CD1c-positive myeloid dendritic cell (primary cell): ENCODE measurements around the gene PICALM.
"Not testable (repeated sequence)": the region's sequence is repeated elsewhere in the genome, so short reads cannot be mapped to it uniquely, and the experiment has no call there.

Source experiments
- DNase-seq: peaks from one replicate; pipeline ENCODE4 v3.0.0-alpha.2; 2016; ENCODE audit errors: extremely low spot score

PICALM gene

GRCh38 chr11:85977751-85978160 is 91.1 kb downstream of the PICALM start:
- DNase-seq = no peak

- no peak for DNase-seq
These were observed 92.4 kb downstream of the PICALM start for GRCh38 chr11:85976525-85976924.

GRCh38 chr11:85974122-85974521 is 94.8 kb downstream of the PICALM start:
- peak; percentile 27 for DNase-seq

GRCh38 chr11:85970593-85970992 is 98.3 kb downstream of the PICALM start:
- no peak for DNase-seq

GRCh38 chr11:85967457-85967856 is 101.4 kb downstream of the PICALM start:
- DNase-seq = no peak

- DNase-seq = no peak
These were observed 103.7 kb downstream of the PICALM start for GRCh38 chr11:85965202-85965601.

- no peak for DNase-seq
These were observed 106.9 kb downstream of the PICALM start for GRCh38 chr11:85961930-85962363.

GRCh38 chr11:85961130-85961529 is 107.8 kb downstream of the PICALM start:
- no peak for DNase-seq

- DNase-seq = no peak
These were observed 108.2 kb downstream of the PICALM start for GRCh38 chr11:85960678-85961077.

- DNase-seq = no peak
These were observed 113.4 kb downstream of the PICALM start for GRCh38 chr11:85955531-85955930.

- DNase-seq = peak; percentile 47
These were observed 115.3 kb downstream of the PICALM start for GRCh38 chr11:85953491-85954143.

GRCh38 chr11:85952108-85952485 is 116.8 kb downstream of the PICALM start:
- DNase-seq = not testable (repeated sequence)

GRCh38 chr11:85951428-85952107 is 117.3 kb downstream of the PICALM start:
- no peak for DNase-seq

- no peak for DNase-seq
These were observed 117.9 kb downstream of the PICALM start for GRCh38 chr11:85951049-85951405.

GRCh38 chr11:85950317-85951048 is 118.4 kb downstream of the PICALM start:
- DNase-seq = no peak

- no peak for DNase-seq
These were observed 119.1 kb downstream of the PICALM start for GRCh38 chr11:85949798-85950197.

GRCh38 chr11:85948884-85949283 is 120.0 kb downstream of the PICALM start:
- DNase-seq = no peak

- peak; percentile 79 for DNase-seq
These were observed 121.2 kb downstream of the PICALM start for GRCh38 chr11:85947431-85948272.

GRCh38 chr11:85946221-85946620 is 122.7 kb downstream of the PICALM start:
- DNase-seq = no peak

GRCh38 chr11:85945788-85946187 is 123.1 kb downstream of the PICALM start:
- DNase-seq = peak; percentile 55

- no peak for DNase-seq
These were observed 123.6 kb downstream of the PICALM start for GRCh38 chr11:85945296-85945695.

GRCh38 chr11:85941380-85941973 is 127.4 kb downstream of the PICALM start:
- peak; percentile 41 for DNase-seq
